ENCODE results near the gene OTOP3. TPM values are rescaled to one million over a fixed set of nuclear protein-coding genes. Genes with fewer than 3 reads are reported as not detected.

The OTOP3 gene
- total and polyA plus RNA-seq, 2 of the 4 experiments (the other 2 are of a cell fraction) = not detected

- no peak for DNase-seq
- no peak overlapping the region for H3K9ac ChIP-seq (ENCODE audit: low read depth, low read length)
- no peaks in the 10 kb centered on the region for H3K9me1 ChIP-seq (ENCODE audit: insufficient read depth, low read length)
- no peaks in the 10 kb centered on the region for H4K20me1 ChIP-seq (ENCODE audit: insufficient read depth, low read length)
- H3K14ac ChIP-seq (replicated peaks; ENCODE audit: low read depth, low read length) = no peak overlapping the region
- H2AFZ ChIP-seq (replicated peaks; ENCODE audit: low read length, poor library complexity) = no peak overlapping the region
- intact Hi-C loops (cut with micrococcal nuclease) (no loop called here), dilution Hi-C loops (cut with HindIII; ENCODE audit: low sequenced_read_pairs, unreplicated experiment) (no loop called here), in situ Hi-C loops (cut with MboI; ENCODE audit: low sequenced_read_pairs) (no loop called here)
- H3K4ac ChIP-seq (ENCODE audit: low read depth, low read length) = no peak overlapping the region
- H4K8ac ChIP-seq (ENCODE audit: low read depth in 2 of 2, low read length in 2 of 2) = no peak overlapping the region
- no peak overlapping the region for H3K4me3 ChIP-seq (ENCODE audit: insufficient read depth, low read depth, low read length)
- H3K4me2 ChIP-seq (ENCODE audit: low read depth, low read length) = no peak overlapping the region
- no peak overlapping the region for H2BK20ac ChIP-seq (ENCODE audit: low read depth, low read length)
- POLR2A ChIA-PET (ENCODE audit: unreplicated experiment) = no interaction called here
- BruUV-seq (replicated peaks) = no TSS peak
- H2BK120ac ChIP-seq (ENCODE audit: low read depth, low read length) = no peak overlapping the region
- no peak overlapping the region for H2AK5ac ChIP-seq (ENCODE audit: low read depth, low read length)
- no peak overlapping the region for H2AK9ac ChIP-seq (replicated peaks; ENCODE audit: low read depth, low read length, poor library complexity)
- 50% methylated on average over 1 of the region's 9 CpGs; no CpG with 5 or more reads in 1 of the 2 experiments for WGBS, 2 experiments (ENCODE audit: extremely low coverage in 2 of 2, insufficient read length in 1 of 2)
- H3K23ac ChIP-seq (ENCODE audit: low read depth, low read length) = no peak overlapping the region
- H2BK5ac ChIP-seq (ENCODE audit: low read depth, low read length, poor library complexity, severe bottlenecking) = no peak overlapping the region
- H3K27ac ChIP-seq (ENCODE audit: insufficient read depth, low read length) = no peak overlapping the region
- H2BK15ac ChIP-seq (ENCODE audit: low read depth, low read length) = no peak overlapping the region
- CTCF ChIA-PET = no interaction called here
- no peaks in the 10 kb centered on the region for H3K79me1 ChIP-seq (ENCODE audit: low read depth in 1 of 2, low read length in 2 of 2)
- no peak overlapping the region for H4K91ac ChIP-seq (ENCODE audit: insufficient read depth, low read depth, low read length)
- TF ChIP-seq BHLHE40 (IDR thresholded peaks at IDR 0.05; ENCODE audit: low read depth, low read length) (no peak), MAFK (IDR thresholded peaks at IDR 0.05; ENCODE audit: low read depth, low read length) (no peak), RFX5 (IDR thresholded peaks at IDR 0.05; ENCODE audit: low read depth, low read length) (no peak), SMC3 (IDR thresholded peaks at IDR 0.05; ENCODE audit: low read depth, low read length) (no peak), FOS (IDR thresholded peaks at IDR 0.05; ENCODE audit: low read depth, low read length) (no peak), RAD21 (IDR thresholded peaks at IDR 0.05; ENCODE audit: low read length) (no peak), POLR2A (IDR thresholded peaks at IDR 0.05; ENCODE audit: low read depth, low read length) (no peak), MXI1 (IDR thresholded peaks at IDR 0.05; ENCODE audit: borderline replicate concordance, low read depth, low read length) (no peak), CTCF (conservative IDR thresholded peaks at IDR 0.05; ENCODE audit: low read depth, low read length) (no peak), CEBPB (IDR thresholded peaks at IDR 0.05; ENCODE audit: low read depth, low read length) (no peak), MAZ (IDR thresholded peaks at IDR 0.05; ENCODE audit: borderline replicate concordance, low read depth, low read length) (no peak), CHD1 (IDR thresholded peaks at IDR 0.05; ENCODE audit: low read depth, low read length) (no peak), USF2 (IDR thresholded peaks at IDR 0.05; ENCODE audit: low read depth, low read length) (no peak), RCOR1 (IDR thresholded peaks at IDR 0.05; ENCODE audit: insufficient replicate concordance, low read length) (no peak)
- no peaks in the 10 kb centered on the region for H3K9me3 ChIP-seq (ENCODE audit: control insufficient read depth, insufficient read depth, low read length)
- no peak overlapping the region for H4K5ac ChIP-seq (ENCODE audit: low read depth, low read length)
- no peaks in the 10 kb centered on the region for H3K4me1 ChIP-seq (ENCODE audit: control insufficient read depth, insufficient read depth, low read length)
- peaks cover 38% of the 10 kb centered on the region for H3K27me3 ChIP-seq (ENCODE audit: control insufficient read depth, insufficient read depth, low read length)
- H3K18ac ChIP-seq (ENCODE audit: low read depth, low read length) = no peak overlapping the region
- H3K56ac ChIP-seq (ENCODE audit: extremely low read depth, insufficient read depth, low read length) = no peak overlapping the region
- no peaks in the 10 kb centered on the region for H3K36me3 ChIP-seq (ENCODE audit: control insufficient read depth, insufficient read depth, low read length)
- no peak for ATAC-seq (ENCODE audit: low read depth)
These were observed 32.7 kb upstream of the OTOP3 start for GRCh38 chr17:74903034-74903433.
